ENCODE data around the gene NR5A2.

- no peak for TF ChIP-seq CTCF (IDR thresholded peaks at IDR 0.05)
- TF ChIP-seq ZFX (IDR thresholded peaks at IDR 0.05; ENCODE audit: borderline replicate concordance), result no peak
These were observed 84.8 kb downstream of the NR5A2 start for GRCh38 chr1:200112290-200112689.

Measured in 22Rv1 (cell line).